ENCODE measurements around the gene PMM2.

Gene PMM2

GRCh38 chr16:8888951-8889892 is 91.6 kb downstream of the PMM2 start:
- DNase-seq, result no peak

- DNase-seq, result no peak
These were observed 92.4 kb downstream of the PMM2 start for GRCh38 chr16:8889893-8890548.

- no peak for DNase-seq
These were observed 92.9 kb downstream of the PMM2 start for GRCh38 chr16:8890549-8890921.

GRCh38 chr16:8892101-8892575 is 94.5 kb downstream of the PMM2 start:
- DNase-seq, result no peak

- no peak for DNase-seq
These were observed 95.8 kb downstream of the PMM2 start for GRCh38 chr16:8893426-8893825.

- DNase-seq, result no peak
These were observed 96.5 kb downstream of the PMM2 start for GRCh38 chr16:8893976-8894690.

GRCh38 chr16:8894736-8895334 is 97.2 kb downstream of the PMM2 start:
- DNase-seq, result no peak

GRCh38 chr16:8898660-8899318 is 101.2 kb downstream of the PMM2 start:
- DNase-seq, result no peak
